Measurements from ENCODE around the gene LDLRAD3. TPM values are rescaled to one million over a fixed set of nuclear protein-coding genes. Genes with fewer than 3 reads are reported as not detected.

Gene LDLRAD3
- total RNA-seq, 1 donor from 2014 or later, result 35.6 TPM

DNA sequence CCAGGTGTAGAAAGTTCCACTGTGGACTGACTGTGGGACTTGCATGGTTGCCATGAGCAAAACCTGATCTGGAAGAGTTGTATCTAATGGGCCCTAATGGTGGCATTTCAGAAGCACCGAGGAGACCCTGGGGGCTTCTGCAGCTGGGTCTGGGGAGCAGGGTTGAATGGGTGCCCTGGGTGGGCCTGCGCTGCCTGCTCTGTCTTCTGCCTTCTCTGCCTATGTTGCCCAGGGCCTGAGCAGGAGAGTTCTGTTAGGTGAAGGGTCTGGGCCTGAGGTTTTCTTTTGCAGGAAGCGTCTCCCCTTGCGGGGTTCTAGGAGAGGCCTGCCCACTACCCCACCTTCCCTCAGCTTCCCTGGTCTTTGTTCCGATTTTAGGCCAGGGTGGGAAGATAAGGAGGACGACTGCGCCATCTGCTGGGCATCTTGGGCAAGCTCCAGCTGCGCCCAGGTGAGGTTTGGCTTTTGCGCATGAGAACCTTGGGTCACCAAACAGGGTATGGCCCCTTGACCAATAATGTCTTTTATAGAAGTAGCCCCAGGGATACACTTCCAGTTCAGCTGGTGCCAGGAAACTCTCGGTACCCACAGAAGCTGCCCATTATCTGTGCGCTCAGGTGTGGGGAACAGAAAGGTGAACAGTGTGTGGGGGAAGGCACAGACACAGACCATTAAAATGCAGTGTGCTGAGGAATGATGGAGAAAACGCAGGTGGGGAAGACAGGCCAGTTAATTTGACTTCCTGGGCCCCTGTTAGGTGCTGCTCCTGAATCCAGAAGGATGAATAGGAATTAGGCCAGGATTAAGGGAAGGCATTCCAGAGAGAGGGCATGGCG is 322.1 kb downstream of the LDLRAD3 start:
- Histone ChIP-seq H3K27me3 (no peaks in the 10 kb centered on the region), H3K27ac (no peak overlapping the region), H3K9ac (no peak overlapping the region), H4K20me1 (ENCODE audit: low read depth) (no peaks in the 10 kb centered on the region), H3K4me3 (no peak overlapping the region), H3F3A (ENCODE audit: low read depth) (no peaks in the 10 kb centered on the region), H3K36me3 (no peaks in the 10 kb centered on the region), H2AFZ (replicated peaks) (peak overlapping the region; percentile 70), H3K4me1 (peaks cover 5% of the 10 kb centered on the region), H3K79me2 (ENCODE audit: low read depth) (no peaks in the 10 kb centered on the region), H3K4me2 (no peak overlapping the region), H3K9me3 (ENCODE audit: low read depth) (no peaks in the 10 kb centered on the region)
- no peak for TF ChIP-seq EZH2 (IDR thresholded peaks at IDR 0.05)
- TF ChIP-seq, protein P1, sequence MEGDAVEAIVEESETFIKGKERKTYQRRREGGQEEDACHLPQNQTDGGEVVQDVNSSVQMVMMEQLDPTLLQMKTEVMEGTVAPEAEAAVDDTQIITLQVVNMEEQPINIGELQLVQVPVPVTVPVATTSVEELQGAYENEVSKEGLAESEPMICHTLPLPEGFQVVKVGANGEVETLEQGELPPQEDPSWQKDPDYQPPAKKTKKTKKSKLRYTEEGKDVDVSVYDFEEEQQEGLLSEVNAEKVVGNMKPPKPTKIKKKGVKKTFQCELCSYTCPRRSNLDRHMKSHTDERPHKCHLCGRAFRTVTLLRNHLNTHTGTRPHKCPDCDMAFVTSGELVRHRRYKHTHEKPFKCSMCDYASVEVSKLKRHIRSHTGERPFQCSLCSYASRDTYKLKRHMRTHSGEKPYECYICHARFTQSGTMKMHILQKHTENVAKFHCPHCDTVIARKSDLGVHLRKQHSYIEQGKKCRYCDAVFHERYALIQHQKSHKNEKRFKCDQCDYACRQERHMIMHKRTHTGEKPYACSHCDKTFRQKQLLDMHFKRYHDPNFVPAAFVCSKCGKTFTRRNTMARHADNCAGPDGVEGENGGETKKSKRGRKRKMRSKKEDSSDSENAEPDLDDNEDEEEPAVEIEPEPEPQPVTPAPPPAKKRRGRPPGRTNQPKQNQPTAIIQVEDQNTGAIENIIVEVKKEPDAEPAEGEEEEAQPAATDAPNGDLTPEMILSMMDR (IDR thresholded peaks at IDR 0.05), result peak; percentile 97
- Mint-ChIP-seq H3K4me1 (peaks cover 24% of the 10 kb centered on the region), H3K9me3 (peaks cover 4% of the 10 kb centered on the region), H3K27me3 (ENCODE audit: insufficient read depth, low read depth) (peaks cover 3% of the 10 kb centered on the region), H3K27ac (peak overlapping the region; percentile 89), H3K36me3 (peaks cover 15% of the 10 kb centered on the region), H3K4me3 (no peak overlapping the region)
- peak; percentile 84 for DNase-seq (ENCODE audit: low spot score)

DNA sequence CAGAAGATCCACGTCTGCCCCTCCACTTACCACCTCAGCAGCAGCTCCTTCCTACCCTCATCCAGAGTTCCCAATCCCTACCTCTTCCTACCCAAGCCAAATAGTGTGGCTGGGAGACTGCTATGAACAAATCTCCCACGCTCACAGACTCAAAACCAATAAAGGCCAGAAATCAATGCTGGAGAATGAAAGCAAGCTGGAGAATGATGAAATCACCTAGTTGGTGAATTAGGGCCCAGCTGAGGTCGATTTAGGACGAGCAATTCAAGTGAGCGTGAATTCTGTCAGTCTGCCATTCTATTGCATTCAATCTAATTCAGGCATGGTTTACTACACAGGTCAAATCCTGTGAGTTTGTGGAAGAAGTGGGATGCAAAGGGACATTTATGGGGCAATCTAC is 322.9 kb downstream of the LDLRAD3 start:
- no peak overlapping the region for H2AFZ ChIP-seq (replicated peaks)
- Mint-ChIP-seq H3K36me3 (peaks cover 22% of the 10 kb centered on the region), H3K4me3 (no peak overlapping the region), H3K4me1 (peaks cover 20% of the 10 kb centered on the region), H3K9me3 (peaks cover 4% of the 10 kb centered on the region), H3K27ac (peak overlapping the region; percentile 80), H3K27me3 (ENCODE audit: insufficient read depth, low read depth) (peaks cover 3% of the 10 kb centered on the region)
- no peak overlapping the region for H3K27ac ChIP-seq
- H3K4me3 ChIP-seq, result no peak overlapping the region
- no peaks in the 10 kb centered on the region for H4K20me1 ChIP-seq (ENCODE audit: low read depth)
- H3K36me3 ChIP-seq, result no peaks in the 10 kb centered on the region
- H3K9me3 ChIP-seq (ENCODE audit: low read depth), result no peaks in the 10 kb centered on the region
- no peak overlapping the region for H3K4me2 ChIP-seq
- no peak overlapping the region for H3K9ac ChIP-seq
- H3K79me2 ChIP-seq (ENCODE audit: low read depth), result no peaks in the 10 kb centered on the region
- TF ChIP-seq EZH2 (IDR thresholded peaks at IDR 0.05) (no peak), EZH2phosphoT487 (IDR thresholded peaks at IDR 0.05) (no peak)
- TF ChIP-seq, protein P1 (IDR thresholded peaks at IDR 0.05), result no peak
- no peaks in the 10 kb centered on the region for H3K27me3 ChIP-seq
- peaks cover 5% of the 10 kb centered on the region for H3K4me1 ChIP-seq
- no peaks in the 10 kb centered on the region for H3F3A ChIP-seq (ENCODE audit: low read depth)
- no peak for DNase-seq (ENCODE audit: low spot score)

DNA sequence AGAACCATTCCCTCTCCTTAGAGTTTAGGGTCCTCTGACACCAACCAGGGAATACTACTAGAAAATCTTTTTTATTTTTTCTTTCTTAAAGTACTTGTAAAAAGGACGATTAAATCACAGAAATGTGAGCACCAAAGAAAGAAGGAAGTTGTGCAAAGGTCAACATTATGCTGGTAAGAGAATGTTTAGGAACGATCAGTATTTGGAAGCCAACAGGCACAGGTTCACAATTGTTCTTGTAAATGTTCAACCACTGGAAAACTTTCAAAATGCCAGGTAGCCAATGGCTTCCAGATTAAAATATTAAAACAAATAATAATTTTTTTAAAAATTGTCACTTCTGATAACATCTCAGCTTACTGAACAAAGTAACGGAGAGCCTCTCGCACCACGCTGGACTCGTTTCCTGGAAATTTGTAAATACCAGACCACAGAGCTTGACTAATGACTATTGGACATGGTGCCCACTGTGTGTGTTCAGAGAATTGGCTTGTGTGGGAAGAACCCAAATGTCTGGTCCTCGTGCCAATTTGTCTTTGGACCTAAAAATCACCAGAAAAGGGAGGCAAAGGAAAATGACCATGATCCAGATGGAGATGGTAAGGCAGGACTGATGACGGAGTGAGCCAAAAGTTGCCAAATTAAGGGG is 324.6 kb downstream of the LDLRAD3 start:
- Histone ChIP-seq H3K27ac (no peak overlapping the region), H3F3A (ENCODE audit: low read depth) (no peaks in the 10 kb centered on the region), H2AFZ (replicated peaks) (no peak overlapping the region), H3K79me2 (ENCODE audit: low read depth) (no peaks in the 10 kb centered on the region), H3K27me3 (no peaks in the 10 kb centered on the region), H3K9ac (no peak overlapping the region), H3K9me3 (ENCODE audit: low read depth) (no peaks in the 10 kb centered on the region), H3K36me3 (no peaks in the 10 kb centered on the region), H3K4me2 (no peak overlapping the region), H3K4me1 (peaks cover 9% of the 10 kb centered on the region), H4K20me1 (ENCODE audit: low read depth) (no peaks in the 10 kb centered on the region), H3K4me3 (no peak overlapping the region)
- no peak overlapping the region for H3K4me3 Mint-ChIP-seq
- H3K4me1 Mint-ChIP-seq, result peaks cover 30% of the 10 kb centered on the region
- TF ChIP-seq EZH2phosphoT487 (IDR thresholded peaks at IDR 0.05) (no peak), EZH2 (IDR thresholded peaks at IDR 0.05) (no peak)
- TF ChIP-seq, protein P1 (IDR thresholded peaks at IDR 0.05), result no peak
- H3K9me3 Mint-ChIP-seq, result peaks cover 9% of the 10 kb centered on the region
- no peak for DNase-seq (ENCODE audit: low spot score)
- H3K36me3 Mint-ChIP-seq, result peaks cover 32% of the 10 kb centered on the region
- H3K27me3 Mint-ChIP-seq (ENCODE audit: insufficient read depth, low read depth), result peaks cover 3% of the 10 kb centered on the region
- peak overlapping the region; percentile 29 for H3K27ac Mint-ChIP-seq
